Stimulated activated CD8-positive, alpha-beta memory T cell treated with anti-CD3 and anti-CD28 coated beads, Interleukin-12 subunit alpha, Interleukin-12 subunit beta, amount 100 ng/mL, for 24 hours (primary cell): ENCODE results near the gene THPO.

Experiments
- DNase-seq: peaks from one replicate; pipeline ENCODE4 v3.0.0-alpha.2; 2020; ENCODE audit errors: extremely low read depth

THPO gene

DNA sequence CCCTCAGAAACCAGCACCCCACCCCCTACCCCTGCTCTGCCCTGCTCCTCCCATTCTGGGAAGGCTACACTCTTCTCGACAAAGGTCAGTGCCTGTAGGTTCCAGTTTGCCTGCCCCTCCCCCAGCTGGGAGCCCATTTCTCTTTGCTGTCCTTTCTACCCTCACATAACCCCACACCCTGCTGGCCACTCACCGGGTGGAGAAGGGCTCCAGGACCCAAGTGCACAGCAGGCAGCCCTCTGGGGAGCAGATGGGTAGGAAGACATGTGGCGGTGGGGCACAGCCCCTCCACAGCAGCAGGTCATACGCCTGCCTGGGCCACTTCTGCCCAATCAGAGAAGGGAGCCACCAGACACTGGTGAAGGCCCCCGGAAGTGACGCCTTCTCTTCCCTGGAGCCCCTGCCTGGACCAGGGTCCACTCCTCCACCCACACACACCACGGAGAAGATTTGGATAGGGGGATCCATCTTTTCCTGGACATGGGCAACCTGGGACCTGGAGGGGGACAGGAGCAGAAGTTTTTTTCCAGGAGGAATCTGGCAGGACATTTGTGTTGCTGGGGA is at the start of gene THPO:
TSS of gene THPO (minus strand) at position 326 of the 564 bp plus-strand sequence. CDS start 1,948 bp downstream, outside the sequence.
- no peak for DNase-seq

DNA sequence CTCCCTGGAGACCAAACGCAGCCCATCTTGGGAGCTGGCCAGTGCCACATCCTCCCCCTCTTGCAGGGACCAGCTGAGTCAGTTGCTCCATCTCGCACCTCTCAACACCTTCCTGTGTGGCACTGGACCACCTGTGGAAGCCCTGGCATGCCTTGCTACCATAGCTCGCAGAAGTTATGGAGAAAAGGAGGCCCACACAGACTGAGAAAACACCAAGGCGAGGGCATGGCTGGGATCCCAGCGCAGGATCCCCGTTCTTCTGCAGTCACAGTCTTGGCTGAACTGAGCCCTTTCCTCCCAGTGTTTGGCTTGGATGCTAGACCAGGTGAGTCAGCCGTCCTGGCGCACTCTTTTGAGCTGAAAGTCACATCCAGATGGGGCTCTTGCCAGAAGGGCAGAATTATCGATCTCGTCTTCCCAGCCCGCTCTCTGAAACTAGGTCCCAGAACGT is 48.7 kb upstream of the THPO start:
- DNase-seq = no peak

DNA sequence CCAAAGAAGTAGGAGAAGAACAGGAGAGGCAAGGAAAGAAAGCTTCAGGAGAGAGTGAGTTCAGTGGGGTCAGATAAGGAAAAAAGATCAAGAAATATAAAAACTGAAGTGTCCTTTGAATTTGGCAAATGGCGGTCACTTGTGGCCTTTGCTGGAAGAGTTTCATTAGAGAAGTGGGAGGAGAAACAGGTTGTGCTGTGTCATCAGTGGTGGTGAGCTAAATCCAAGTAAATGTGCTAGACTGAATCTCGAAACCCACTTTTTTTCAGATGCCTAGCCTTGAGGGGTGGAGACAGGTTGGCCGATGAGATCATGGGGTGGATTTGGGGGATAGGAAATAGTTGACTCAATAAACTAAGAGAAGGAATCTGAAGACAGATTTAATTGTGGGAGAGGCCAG is 45.6 kb upstream of the THPO start:
- DNase-seq = no peak

DNA sequence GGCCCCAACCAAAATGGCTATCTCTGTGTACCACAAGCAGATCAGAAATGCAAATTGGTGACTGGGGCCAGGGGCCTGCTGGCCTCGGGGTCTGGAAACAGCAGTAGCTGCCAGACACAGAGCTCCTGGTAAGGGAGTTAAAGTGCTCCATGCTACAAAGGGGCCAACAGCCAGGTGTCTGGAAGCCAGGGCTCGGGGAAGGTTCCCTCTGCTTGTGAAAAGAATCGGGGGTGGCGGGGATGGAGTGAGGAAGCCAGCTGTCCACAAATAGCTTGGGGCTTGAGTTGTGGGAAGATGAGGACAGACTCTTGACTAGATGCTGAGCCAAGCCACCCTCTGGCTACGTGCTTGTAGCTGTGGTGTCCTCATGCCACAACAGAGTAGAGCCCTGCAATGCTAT is 41.2 kb upstream of the THPO start:
- no peak for DNase-seq

DNA sequence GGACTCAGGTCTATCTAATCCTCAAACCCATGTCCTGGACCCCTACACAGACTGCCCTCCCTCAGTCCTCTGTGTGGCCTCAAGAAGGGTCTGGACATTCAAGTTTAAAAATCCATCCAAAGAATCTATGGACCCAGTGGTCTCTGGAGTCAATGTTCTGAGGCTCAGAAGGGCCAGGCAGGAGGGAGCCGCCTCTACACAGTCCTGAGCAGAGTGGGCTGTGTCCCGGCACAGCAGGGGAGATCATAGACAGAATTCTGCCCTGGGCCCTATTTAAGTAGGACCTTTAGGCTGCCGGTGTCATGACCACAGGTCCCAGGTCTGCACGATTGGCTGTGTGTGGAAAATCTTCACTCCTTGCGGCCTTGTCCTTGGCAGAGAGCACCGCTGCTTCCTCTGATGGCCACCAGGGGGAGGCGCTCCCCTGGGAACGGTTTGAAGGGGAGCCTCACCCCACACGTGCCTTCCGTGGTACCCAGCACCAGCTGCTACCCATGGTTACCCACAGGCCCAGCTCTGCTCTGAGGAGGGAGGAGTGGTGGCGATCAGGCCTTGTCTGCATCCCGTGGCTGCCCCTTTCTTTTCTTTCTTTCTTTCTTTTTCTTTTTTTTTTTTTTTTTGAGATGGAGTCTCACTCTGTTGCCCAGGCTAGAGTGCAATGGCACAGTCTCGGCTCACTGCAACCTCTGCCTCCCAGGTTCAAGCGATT is 39.8 kb upstream of the THPO start:
- DNase-seq = peak; percentile 42

DNA sequence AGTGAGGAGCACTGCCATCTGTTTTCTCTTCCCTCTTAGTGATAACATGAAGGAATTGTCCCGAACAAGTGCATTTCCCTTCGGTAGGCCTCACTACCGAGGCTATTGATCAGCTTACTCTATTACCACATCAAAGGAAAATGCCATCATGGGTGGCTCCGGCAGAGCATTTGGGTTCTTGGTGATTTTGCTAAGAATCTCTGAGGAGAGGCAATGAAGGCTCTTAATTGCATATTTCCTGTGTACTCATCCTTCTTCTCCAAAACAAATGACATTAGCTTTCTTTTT is 37.1 kb upstream of the THPO start:
- no peak for DNase-seq

DNA sequence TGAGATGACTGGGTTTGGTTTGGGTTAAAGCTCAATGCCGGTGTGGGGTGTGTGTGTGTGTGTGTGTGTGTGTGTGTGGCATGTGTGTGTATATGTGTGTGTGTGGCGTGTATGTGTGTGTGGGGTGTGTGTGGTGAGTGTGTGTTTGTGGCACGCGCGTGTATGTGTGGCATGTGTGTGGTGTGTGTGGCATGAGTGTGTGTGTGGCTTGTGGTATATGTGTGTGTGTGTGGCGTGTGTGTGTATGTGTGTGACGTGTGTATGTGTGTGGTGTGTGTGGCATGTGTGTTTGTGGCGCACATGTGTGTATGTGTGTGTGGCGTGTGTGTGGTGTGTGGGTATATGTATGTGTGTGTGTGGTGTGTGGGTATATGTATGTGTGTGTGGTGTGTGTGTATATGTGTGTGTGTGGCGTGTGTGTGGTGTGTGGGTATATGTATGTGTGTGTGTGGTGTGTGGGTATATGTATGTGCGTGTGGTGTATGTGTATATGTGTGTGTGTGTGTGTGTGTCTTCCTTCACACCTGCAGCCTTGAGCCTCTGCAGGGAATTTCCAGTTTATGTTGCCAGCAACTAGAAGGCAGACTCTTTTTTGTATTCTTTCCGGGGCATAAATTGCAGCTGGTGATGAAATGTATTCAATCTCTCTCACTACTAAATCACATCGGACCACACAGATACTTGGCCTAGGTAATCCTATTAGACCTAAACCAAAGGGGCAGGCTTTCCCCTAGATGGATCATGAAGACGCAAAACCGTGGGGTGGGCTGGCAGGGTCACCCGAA is 36.6 kb upstream of the THPO start:
- no peak for DNase-seq

DNA sequence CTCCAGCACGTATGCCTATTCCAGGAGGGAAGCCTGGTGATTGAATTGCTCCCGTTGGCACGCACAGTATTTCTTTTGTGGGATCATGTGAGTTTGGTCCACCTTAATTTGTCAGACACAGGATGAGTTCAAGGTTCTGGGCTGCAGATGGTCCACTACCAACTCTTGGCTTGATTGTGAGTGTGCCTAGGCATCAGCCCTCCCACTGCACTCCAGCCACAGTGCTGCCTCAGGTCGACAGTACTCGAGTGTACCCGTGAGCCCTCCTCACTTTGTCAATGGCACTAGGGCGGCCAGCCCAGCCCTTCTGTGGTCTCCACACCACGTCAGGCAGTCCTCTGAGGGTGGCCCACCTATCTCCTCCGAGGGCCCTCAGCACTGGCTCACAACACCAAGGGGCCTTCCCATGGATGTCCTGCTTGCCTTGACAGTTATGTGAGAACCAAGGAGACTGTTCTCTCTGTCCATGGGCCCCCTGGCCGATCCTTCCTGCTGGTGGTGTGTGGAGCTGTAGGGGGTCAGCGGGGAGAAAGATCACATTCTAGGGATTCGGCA is 32.0 kb upstream of the THPO start:
- no peak for DNase-seq

DNA sequence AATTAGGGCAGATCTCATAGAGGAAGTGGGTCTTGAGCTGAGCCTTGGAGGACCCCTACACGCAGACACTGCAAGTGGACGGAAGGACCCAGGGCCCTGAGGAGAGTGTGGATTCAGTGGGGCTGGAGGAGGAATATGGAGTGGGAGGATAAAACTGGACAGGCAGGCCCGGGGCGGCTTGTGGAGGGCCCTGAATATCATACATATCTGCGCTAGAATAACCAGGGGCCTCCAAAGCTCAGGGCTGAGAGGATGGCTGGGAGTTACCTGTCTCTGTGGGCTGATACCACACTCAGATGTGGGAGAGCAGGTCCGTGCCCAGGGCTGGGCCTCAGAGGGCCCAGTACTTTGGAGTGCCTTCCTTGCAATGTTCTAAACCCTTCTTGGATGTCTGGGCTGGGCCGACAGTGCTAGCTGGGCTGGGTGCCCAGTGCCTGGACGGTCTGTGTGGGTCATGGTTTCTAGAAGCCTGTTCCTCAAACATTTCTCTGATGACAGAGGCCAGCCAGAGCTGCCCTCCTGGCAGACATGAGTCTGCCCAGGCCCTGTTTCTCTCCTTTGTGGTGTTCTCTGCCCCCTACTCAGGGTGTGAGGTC is 31.4 kb upstream of the THPO start:
- no peak for DNase-seq

DNA sequence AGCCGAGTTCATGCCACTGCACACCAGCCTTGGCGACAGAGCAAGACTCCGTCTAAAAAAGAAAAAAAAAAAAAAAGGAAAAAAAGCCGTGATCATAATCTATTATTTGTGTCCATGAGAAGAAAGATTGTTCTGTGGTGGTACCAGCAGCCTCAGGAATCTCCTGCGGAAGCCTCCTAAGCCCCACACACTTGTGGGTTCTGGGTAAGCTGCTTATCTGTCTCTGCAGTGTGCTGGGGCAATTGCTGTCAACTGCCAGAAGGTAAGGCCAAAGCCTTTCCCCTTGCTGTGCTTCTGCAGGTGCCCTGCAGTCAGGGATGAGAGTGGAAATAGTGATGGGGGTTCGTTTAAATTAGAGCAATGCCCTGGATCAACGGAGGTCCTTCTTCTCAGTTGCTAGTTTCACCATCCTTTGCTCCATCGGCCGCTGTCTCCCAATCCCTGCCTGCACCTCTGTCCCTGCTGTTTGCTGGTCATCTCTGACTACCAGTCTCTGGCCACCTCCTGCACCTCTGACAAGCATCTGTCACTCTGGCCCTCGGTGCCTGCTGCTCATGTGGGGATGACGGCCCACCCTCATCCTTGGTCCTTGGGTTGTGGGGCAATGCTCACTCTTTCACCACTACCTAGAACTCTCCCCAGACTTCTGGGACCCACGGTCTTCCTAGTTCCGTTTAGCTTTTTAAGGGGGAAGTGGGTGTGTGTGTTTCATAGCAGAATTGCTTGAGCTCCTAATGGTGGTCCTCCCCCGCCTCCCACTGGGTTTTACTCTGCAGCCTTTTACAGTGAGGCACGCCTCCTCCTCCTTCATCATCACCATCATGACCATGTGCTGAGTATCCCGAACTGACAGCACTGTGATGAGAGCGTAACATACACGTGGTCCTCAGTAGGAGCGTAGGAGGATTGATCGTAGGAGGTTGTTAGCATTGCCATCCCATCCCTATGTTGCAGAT is 27.3 kb upstream of the THPO start:
- no peak for DNase-seq

DNA sequence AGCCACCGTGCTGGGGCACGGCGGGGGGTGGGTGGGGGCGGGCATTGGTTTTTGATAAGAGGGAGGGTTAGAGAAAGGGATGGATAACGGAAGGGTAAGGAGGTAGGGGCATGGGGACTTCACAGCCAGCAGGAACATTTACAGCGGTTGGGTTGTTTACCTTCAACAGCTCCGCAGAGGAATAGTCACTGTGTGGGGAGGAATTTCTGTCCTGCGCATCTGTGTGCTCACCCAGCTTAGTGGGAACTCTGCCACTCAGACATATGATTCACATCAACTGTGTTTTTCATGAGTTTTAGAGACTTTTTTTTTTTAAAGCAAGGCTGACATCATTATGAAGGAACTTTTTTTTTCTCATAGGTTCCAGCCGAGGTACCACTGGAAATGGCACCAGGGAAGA is 21.4 kb upstream of the THPO start:
- DNase-seq = no peak

DNA sequence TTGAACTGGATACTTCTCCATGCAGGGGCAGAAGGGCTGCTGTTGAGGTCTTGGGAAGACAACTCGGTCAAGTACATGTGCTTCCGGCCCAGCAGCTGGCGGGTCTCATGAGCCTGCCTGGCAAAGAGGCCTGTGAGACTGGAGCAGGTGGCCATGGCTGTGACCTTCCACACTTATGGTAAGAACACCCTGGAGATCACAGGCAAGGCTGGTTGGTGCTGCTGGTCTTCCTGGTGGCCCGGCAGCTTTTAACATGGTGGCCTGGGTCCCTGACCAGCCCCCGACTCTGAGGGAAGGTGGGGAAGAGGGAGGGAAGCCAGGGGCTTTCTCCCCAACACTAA is 17.3 kb upstream of the THPO start:
- DNase-seq = no peak

DNA sequence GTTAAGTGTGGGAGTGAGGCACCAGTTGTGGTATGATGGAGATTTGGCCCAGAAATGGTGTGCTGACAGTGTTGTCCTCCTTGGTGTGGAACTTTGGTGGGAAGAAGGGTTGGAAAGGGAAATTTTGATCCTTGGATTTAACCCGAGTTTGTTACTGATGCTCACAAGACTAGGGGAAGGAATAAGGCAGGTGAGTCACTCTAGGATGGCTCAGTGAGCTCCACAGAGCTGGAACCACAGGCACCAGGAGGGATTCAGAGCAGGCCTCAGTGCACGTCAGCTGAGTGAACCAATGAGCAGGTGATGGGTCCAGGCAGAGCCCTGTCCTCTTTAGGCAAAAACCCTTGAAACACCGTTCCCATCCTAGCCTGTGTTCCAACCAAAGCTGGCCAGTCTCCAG is 13.3 kb upstream of the THPO start:
- no peak for DNase-seq

DNA sequence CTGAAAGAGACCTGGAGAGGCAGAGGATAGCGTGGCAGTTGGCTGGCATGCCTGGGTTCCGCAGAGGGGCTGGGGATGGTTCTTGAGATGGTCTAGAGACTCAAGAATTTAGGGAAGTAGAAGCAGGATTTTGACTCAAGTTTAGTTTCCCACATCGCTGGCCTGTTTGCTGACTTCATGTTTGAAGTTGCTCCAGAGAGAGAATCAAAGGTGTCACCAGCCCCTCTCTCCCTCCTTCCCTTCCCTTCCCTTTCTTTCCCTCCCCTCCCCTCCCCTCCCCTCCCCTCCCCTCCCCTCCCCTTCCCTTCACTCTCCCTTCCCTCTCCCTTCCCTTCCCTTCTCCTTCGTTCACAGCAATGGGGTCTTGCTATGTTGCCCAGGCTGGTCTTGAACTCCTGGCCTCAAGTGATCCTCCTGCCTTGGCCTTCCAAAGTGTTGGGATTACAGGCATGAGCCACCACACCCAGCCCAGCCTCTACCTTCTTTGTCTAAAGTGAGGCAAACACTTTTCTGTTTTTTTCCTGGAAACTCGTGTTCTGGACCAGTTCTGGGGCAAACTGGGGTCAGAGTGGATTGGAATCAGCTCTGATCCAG is 12.0 kb upstream of the THPO start:
- no peak for DNase-seq

DNA sequence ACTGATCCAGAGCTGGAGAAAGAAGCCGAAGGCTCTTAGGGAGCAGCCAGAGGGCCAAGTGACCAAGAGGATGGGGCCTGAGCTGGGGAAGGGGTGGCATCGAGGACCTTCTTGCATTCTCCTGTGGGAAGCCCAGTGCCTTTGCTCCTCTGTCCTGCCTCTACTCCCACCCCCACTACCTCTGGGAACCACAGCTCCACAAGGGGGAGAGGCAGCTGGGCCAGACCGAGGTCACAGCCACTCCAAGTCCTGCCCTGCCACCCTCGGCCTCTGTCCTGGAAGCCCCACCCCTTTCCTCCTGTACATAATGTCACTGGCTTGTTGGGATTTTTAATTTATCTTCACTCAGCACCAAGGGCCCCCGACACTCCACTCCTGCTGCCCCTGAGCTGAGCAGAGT is 11.4 kb upstream of the THPO start:
- no peak for DNase-seq

DNA sequence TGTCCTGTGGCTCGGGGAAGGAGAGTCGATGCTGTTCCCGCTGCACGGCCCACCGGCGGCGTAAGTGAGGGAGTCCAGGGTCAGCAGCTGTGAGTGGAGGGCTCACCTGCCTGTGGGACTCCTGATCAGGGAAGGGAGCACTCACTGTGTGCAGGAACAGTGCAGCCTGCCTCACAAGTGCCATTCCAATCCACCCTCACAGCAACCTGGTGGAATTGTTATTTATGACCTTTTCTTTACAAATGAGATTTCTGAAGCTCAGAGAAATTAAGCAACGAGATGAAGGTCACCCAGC is 10.9 kb upstream of the THPO start:
- no peak for DNase-seq

DNA sequence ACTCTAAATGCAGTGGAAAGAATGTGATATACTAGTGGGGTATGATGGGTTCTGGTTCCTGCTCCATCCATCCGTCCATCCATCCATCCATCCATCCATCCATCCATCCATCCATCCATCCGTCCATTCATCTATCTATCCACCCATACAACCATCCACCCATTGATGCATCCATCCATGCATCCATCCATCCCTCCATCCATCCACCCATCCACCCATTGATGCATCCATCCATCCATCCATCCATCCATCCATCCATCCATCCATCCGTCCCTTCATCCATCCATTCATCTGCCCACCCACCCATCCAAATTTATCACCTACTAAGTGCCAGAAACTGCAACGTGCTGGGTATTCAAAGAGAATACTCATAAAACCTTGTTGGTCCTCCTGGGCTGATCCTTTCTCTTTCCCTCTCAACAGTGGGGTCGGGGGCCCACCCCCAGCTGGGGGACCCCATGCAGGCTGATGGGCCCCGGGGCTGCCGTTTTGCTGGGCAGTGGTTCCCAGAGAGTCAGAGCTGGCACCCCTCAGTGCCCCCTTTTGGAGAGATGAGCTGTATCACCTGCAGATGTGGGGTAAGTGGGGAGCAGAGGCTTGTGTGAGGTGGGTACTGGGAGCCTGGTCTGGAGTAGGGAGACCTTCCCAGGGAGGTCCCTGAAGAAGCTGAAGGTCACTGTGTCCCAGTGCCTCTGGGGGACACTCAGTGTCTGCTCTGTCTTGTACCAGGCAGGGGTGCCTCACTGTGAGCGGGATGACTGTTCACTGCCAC is 10.3 kb upstream of the THPO start:
- DNase-seq = no peak

DNA sequence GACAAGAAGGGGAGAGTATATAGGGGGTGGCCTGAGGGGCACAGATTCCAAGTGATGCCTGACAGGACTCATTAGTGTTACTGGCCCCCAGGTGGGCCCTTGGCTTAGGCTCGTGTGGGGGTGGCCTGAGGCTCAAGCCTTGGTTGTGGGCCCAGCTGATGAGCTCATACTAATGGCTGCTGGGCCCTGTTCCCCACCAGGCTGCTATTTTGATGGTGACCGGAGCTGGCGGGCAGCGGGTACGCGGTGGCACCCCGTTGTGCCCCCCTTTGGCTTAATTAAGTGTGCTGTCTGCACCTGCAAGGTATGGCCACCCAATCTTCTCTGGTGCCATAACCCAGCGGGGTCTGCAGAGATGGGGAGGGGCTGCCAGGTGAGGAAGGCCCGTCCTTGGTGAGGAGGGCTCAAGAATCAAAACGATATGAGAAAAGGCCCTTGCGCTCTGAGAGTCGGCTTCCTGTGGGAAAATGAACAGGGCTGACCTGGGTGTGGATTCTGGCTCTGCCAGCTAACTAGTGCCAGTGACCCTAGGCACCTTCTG is 9.2 kb upstream of the THPO start:
- no peak for DNase-seq

DNA sequence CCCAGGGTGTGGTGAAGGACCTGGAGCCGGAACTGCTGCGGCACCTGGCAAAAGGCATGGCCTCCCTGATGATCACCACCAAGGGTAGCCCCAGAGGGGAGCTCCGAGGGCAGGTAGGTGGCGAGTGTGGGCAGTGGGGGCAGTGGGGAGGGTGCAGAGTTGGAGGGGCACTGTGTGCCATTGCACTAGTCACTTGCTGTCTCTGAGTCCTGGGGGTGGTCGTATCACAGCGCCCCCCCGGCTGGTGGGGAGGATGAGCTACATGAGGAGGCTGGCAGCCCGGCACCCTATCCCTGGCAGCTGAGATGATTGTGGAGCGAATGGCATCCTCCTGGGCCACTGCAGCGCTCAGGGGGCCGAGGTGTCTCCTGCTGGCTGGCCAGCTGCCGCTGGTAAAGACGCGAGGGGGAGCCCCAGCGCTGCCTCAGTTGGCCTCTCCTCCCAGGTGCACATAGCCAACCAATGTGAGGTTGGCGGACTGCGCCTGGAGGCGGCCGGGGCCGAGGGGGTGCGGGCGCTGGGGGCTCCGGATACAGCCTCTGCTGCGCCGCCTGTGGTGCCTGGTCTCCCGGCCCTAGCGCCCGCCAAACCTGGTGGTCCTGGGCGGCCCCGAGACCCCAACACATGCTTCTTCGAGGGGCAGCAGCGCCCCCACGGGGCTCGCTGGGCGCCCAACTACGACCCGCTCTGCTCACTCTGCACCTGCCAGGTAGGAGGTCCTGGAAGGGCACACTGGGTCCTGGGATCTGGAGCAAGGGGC is 8.2 kb upstream of the THPO start:
- DNase-seq = no peak
